GM21447 (cell line): Measurements from ENCODE around the gene UBE2E2.
A peak's percentile ranks its signal among the peaks of the same experiment; 100 is the strongest.

Source experiments
- ATAC-seq: cut with Tn5 transposase; IDR thresholded peaks from one replicate; pipeline ENCODE4 v1.9.1; 2021; ENCODE audit not compliant: unreplicated experiment

The UBE2E2 gene

GRCh38 chr3:23239211-23240068 is 36.3 kb downstream of the UBE2E2 start:
- no peak for ATAC-seq

GRCh38 chr3:23240171-23240785 is 37.2 kb downstream of the UBE2E2 start:
- ATAC-seq, result no peak

GRCh38 chr3:23241256-23241655 is 38.1 kb downstream of the UBE2E2 start:
- ATAC-seq, result no peak

GRCh38 chr3:23242106-23242505 is 39.0 kb downstream of the UBE2E2 start:
- ATAC-seq, result no peak

- no peak for ATAC-seq
Observed at GRCh38 chr3:23244324-23245041, 41.4 kb downstream of the UBE2E2 start.

GRCh38 chr3:23246651-23247050 is 43.5 kb downstream of the UBE2E2 start:
- no peak for ATAC-seq

GRCh38 chr3:23248594-23249131 is 45.5 kb downstream of the UBE2E2 start:
- ATAC-seq, result no peak

- no peak for ATAC-seq
Observed at GRCh38 chr3:23249961-23250360, 46.8 kb downstream of the UBE2E2 start.

GRCh38 chr3:23252122-23252521 is 49.0 kb downstream of the UBE2E2 start:
- no peak for ATAC-seq

GRCh38 chr3:23253214-23253613 is 50.1 kb downstream of the UBE2E2 start:
- ATAC-seq, result peak; percentile 83

GRCh38 chr3:23254282-23254681 is 51.2 kb downstream of the UBE2E2 start:
- no peak for ATAC-seq

GRCh38 chr3:23254835-23255234 is 51.7 kb downstream of the UBE2E2 start:
- no peak for ATAC-seq

GRCh38 chr3:23256741-23257435 is 53.8 kb downstream of the UBE2E2 start:
- ATAC-seq, result no peak

GRCh38 chr3:23258110-23258509 is 55.0 kb downstream of the UBE2E2 start:
- no peak for ATAC-seq

GRCh38 chr3:23259515-23259914 is 56.4 kb downstream of the UBE2E2 start:
- no peak for ATAC-seq

GRCh38 chr3:23262766-23263165 is 59.6 kb downstream of the UBE2E2 start:
- no peak for ATAC-seq

- no peak for ATAC-seq
Observed at GRCh38 chr3:23263796-23264195, 60.7 kb downstream of the UBE2E2 start.

- no peak for ATAC-seq
Observed at GRCh38 chr3:23264413-23264812, 61.3 kb downstream of the UBE2E2 start.

GRCh38 chr3:23270423-23270822 is 67.3 kb downstream of the UBE2E2 start:
- ATAC-seq, result no peak

- no peak for ATAC-seq
Observed at GRCh38 chr3:23271876-23272741, 69.0 kb downstream of the UBE2E2 start.
